Keratinocyte (primary cell): ENCODE results near the gene GNAL. TPM values are rescaled to one million over a fixed set of nuclear protein-coding genes. Genes with fewer than 3 reads are reported as not detected.

Experiments used
- DNase-seq: peaks from one replicate; pipeline ENCODE4 v3.0.0-alpha.2; 2011; ENCODE audit warnings: low read depth, missing footprints, low spot score
- FAIRE-seq: peaks from 2 replicates; lab custom pipeline; 2011; peaks lifted over from hg19 to GRCh38; lab: Jason Lieb, UNC
- H2AFZ ChIP-seq: 2 replicates; pipeline ENCODE4 v1.6.0; 2012; ENCODE audit warnings: low read length, control low read depth, inconsistent platforms; ENCODE audit not compliant: control insufficient read depth
- H3K27ac ChIP-seq: 2 replicates; pipeline ENCODE4 v1.5.1; 2011; ENCODE audit warnings: low read length; ENCODE audit not compliant: control insufficient read depth, insufficient read depth
- H3K27me3 ChIP-seq: 3 replicates; pipeline ENCODE4 v1.6.0; 2011; ENCODE audit warnings: low read length; ENCODE audit not compliant: control insufficient read depth, insufficient read depth; ENCODE audit errors: extremely low read depth
- H3K36me3 ChIP-seq, 2 experiments: 2 replicates in 1 of 2; 3 replicates in 1 of 2; pipeline ENCODE4 v1.5.1; 2011; ENCODE audit warnings: low read length in 2 of 2, mild to moderate bottlenecking in 1 of 2; ENCODE audit not compliant: control insufficient read depth in 2 of 2, insufficient read depth in 2 of 2; ENCODE audit errors: extremely low read depth in 1 of 2
- H3K4me1 ChIP-seq: 3 replicates; pipeline ENCODE4 v1.5.1; 2011; ENCODE audit warnings: low read length; ENCODE audit not compliant: control insufficient read depth, insufficient read depth; ENCODE audit errors: extremely low read depth
- H3K4me2 ChIP-seq: 3 replicates; pipeline ENCODE4 v1.6.0; 2011; ENCODE audit warnings: low read depth, low read length; ENCODE audit not compliant: control insufficient read depth, insufficient read depth; ENCODE audit errors: extremely low read depth
- H3K4me3 ChIP-seq, 3 experiments: fragments of 200-600 bp in 1 of 3; sonication (generic) in 1 of 3; 2 replicates in 2 of 3; 3 replicates in 1 of 3; pipeline ENCODE4 v1.5.1; 2011 to 2016; ENCODE audit warnings: low read length in 3 of 3, mild to moderate bottlenecking in 3 of 3, control low read depth in 2 of 3, inconsistent platforms in 1 of 3, low read depth in 1 of 3, mixed read lengths in 1 of 3, mixed run types in 1 of 3, moderate library complexity in 1 of 3; ENCODE audit not compliant: control insufficient read depth in 2 of 3, insufficient read depth in 2 of 3; ENCODE audit errors: extremely low read depth in 1 of 3
- H3K79me2 ChIP-seq: 2 replicates; pipeline ENCODE4 v1.6.0; 2012; ENCODE audit warnings: low read length; ENCODE audit not compliant: control insufficient read depth, insufficient read depth
- H3K9ac ChIP-seq: 3 replicates; pipeline ENCODE4 v1.6.0; 2011; ENCODE audit warnings: low read length; ENCODE audit not compliant: control insufficient read depth, insufficient read depth; ENCODE audit errors: extremely low read depth
- H3K9me1 ChIP-seq: 3 replicates; pipeline ENCODE4 v1.6.0; 2011; ENCODE audit warnings: low read length; ENCODE audit not compliant: control insufficient read depth, insufficient read depth; ENCODE audit errors: extremely low read depth
- H3K9me3 ChIP-seq: 2 replicates; pipeline ENCODE4 v1.5.1; 2012; ENCODE audit warnings: low read depth, low read length; ENCODE audit not compliant: control insufficient read depth
- H4K20me1 ChIP-seq: 3 replicates; pipeline ENCODE4 v1.6.0; 2011; ENCODE audit warnings: low read length; ENCODE audit not compliant: control insufficient read depth, insufficient read depth; ENCODE audit errors: extremely low read depth
- EZH2 ChIP-seq: IDR thresholded peaks from one replicate; pipeline ENCODE4 v1.6.1; 2012; ENCODE audit warnings: inconsistent platforms, mild to moderate bottlenecking, low read length, moderate library complexity
- dilution Hi-C: fragments of 300-500 bp; cut with MboI; formaldehyde crosslinking; loops from one replicate; pipeline ENCODE4 v1.7.0; 2020; ENCODE audit warnings: low sequenced_read_pairs; ENCODE audit not compliant: extremely low pct_ligation_motif_present
- polyA plus RNA-seq, 5 experiments: library from polyadenylated mRNA; depleted of rRNA in 3 of 5; stranded (reverse) in 3 of 5; stranded (forward) in 1 of 5; unstranded in 1 of 5; fragments of >200 nt; gene quantifications; 1 replicate in 1 of 5; 2 replicates in 3 of 5; 3 replicates in 1 of 5; pipeline versions ENCODE4 v1.2.1 to v1.2.3, GENCODE V29; 2011 to 2012; ENCODE audit warnings: missing spikeins in 2 of 5, low read depth in 1 of 5, low replicate concordance in 1 of 5
- TF ChIP-seq, protein P1 (sequence below), 3 experiments: IDR thresholded peaks in 1 of 3; conservative IDR thresholded peaks in 1 of 3; optimal IDR thresholded peaks in 1 of 3; 2 replicates in 2 of 3; 3 replicates in 1 of 3; pipeline versions ENCODE3 to v1.5.1; 2011; ENCODE audit warnings: low read length in 3 of 3, mild to moderate bottlenecking in 3 of 3, moderate library complexity in 2 of 3, control low read depth in 1 of 3, inconsistent platforms in 1 of 3; ENCODE audit not compliant: insufficient read depth in 2 of 3; ENCODE audit errors: extremely low read depth in 1 of 3

GNAL gene
- polyA plus RNA-seq, 1 donor (not counting 4 experiments of a cell fraction or from before 2014, with no cell fraction given): 30.0 TPM

DNA sequence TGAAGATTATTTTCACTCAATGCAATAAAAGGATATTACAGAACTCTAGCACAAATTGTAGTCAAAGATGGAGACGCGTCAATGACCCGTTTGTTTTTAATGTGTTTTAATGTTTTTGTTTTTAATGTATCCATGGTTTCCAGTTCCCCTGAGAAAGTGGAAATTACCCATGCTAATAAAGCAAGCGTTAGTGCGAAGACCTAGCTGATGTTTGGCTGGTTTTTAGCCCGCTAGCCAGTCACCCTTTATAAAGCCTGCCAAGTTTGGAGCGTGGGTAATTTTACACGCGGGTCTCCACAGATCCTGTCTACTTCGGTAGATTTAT lies 161.7 kb downstream of the GNAL start:
- Histone ChIP-seq H3K9me1 (no peaks in the 10 kb centered on the region), H3K4me1 (peaks cover 24% of the 10 kb centered on the region), H3K9ac (peak overlapping the region; percentile 100), H2AFZ (no peak overlapping the region), H3K4me2 (peak overlapping the region; percentile 91), H3K79me2 (peaks cover 29% of the 10 kb centered on the region), H3K36me3 (peaks cover 0 to 1% of the 10 kb centered on the region in 2 experiments), H3K27me3 (no peaks in the 10 kb centered on the region), H3K9me3 (no peaks in the 10 kb centered on the region), H3K27ac (peak overlapping the region; percentile 100), H3K4me3 (peak overlapping the region; percentile 61 to 100 (median 99)), H4K20me1 (no peaks in the 10 kb centered on the region)
- DNase-seq (no peak), FAIRE-seq (no peak)
- TF ChIP-seq, protein P1, sequence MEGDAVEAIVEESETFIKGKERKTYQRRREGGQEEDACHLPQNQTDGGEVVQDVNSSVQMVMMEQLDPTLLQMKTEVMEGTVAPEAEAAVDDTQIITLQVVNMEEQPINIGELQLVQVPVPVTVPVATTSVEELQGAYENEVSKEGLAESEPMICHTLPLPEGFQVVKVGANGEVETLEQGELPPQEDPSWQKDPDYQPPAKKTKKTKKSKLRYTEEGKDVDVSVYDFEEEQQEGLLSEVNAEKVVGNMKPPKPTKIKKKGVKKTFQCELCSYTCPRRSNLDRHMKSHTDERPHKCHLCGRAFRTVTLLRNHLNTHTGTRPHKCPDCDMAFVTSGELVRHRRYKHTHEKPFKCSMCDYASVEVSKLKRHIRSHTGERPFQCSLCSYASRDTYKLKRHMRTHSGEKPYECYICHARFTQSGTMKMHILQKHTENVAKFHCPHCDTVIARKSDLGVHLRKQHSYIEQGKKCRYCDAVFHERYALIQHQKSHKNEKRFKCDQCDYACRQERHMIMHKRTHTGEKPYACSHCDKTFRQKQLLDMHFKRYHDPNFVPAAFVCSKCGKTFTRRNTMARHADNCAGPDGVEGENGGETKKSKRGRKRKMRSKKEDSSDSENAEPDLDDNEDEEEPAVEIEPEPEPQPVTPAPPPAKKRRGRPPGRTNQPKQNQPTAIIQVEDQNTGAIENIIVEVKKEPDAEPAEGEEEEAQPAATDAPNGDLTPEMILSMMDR (optimal IDR thresholded peaks at IDR 0.05 in 1 of 3, IDR thresholded peaks at IDR 0.05 in 1 of 3, conservative IDR thresholded peaks at IDR 0.05 in 1 of 3; ENCODE audit: extremely low read depth in 1 of 3, insufficient read depth in 2 of 3, low read length in 3 of 3): no peak
- TF ChIP-seq EZH2: no peak
- dilution Hi-C loops: no loop called here

GRCh38 chr18:11851146-11851805 lies 162.2 kb downstream of the GNAL start, which contains the start of gene CHMP1B:
Gene CHMP1B (plus strand): TSS chr18:11851413. CDS start chr18:11851512, 99 bp downstream.
- dilution Hi-C loops: no loop called here
- H3K4me1 ChIP-seq: peaks cover 28% of the 10 kb centered on the region
- FAIRE-seq: no peak

More at GRCh38 chr18:11851146-11851805, 162.2 kb downstream of the GNAL start, which contains the start of gene CHMP1B:
- H4K20me1 ChIP-seq: no peaks in the 10 kb centered on the region
- H3K9me1 ChIP-seq: no peaks in the 10 kb centered on the region
- H3K4me2 ChIP-seq: peak within 1 kb of the TSS; percentile 91
- no peaks in the 10 kb centered on the region for H3K9me3 ChIP-seq
- peak within 1 kb of the TSS; percentile 100 for H3K9ac ChIP-seq
- TF ChIP-seq EZH2: no peak
- TF ChIP-seq, protein P1 (optimal IDR thresholded peaks at IDR 0.05 in 1 of 3, IDR thresholded peaks at IDR 0.05 in 1 of 3, conservative IDR thresholded peaks at IDR 0.05 in 1 of 3; ENCODE audit: extremely low read depth in 1 of 3, insufficient read depth in 2 of 3, low read length in 3 of 3): no peak
- H3K27me3 ChIP-seq: no peaks in the 10 kb centered on the region
- H3K79me2 ChIP-seq: peaks cover 30% of the 10 kb centered on the region
- H3K36me3 ChIP-seq: peaks cover 1 to 2% of the 10 kb centered on the region in 2 experiments
- H3K4me3 ChIP-seq: peak within 1 kb of the TSS; percentile 61 to 100 (median 99)
- no peak for DNase-seq
- H3K27ac ChIP-seq: peak within 1 kb of the TSS; percentile 100
- H2AFZ ChIP-seq: peak within 1 kb of the TSS; percentile 29
